ENCODE data around the gene WNT9A. TPM values are rescaled to one million over a fixed set of nuclear protein-coding genes. Genes with fewer than 3 reads are reported as not detected.

WNT9A gene
- polyA plus RNA-seq, 4 donors = 0.27 to 2.7 (median 1.2) TPM

- peak in 1 of 2 donors; percentile 22 for DNase-seq
- Histone ChIP-seq H3K9me3 (ENCODE audit: control insufficient read depth in 2 of 2, insufficient read depth in 1 of 2, low read depth in 1 of 2, low read length in 1 of 2) (no peaks in the 10 kb centered on the region), H3K36me3 (ENCODE audit: control insufficient read depth in 3 of 3, insufficient read depth in 2 of 3, low read depth in 1 of 3, low read length in 3 of 3) (no peaks in the 10 kb centered on the region), H3K27me3 (ENCODE audit: control insufficient read depth in 3 of 3, insufficient read depth in 3 of 3, low read length in 3 of 3) (no peaks in the 10 kb centered on the region), H3K4me1 (ENCODE audit: control insufficient read depth in 3 of 3, insufficient read depth in 2 of 3, low read depth in 1 of 3, low read length in 2 of 3) (no peaks in the 10 kb centered on the region), H3K4me3 (ENCODE audit: low read depth in 1 of 3, low read length in 3 of 3) (no peak overlapping the region), H3K27ac (ENCODE audit: low read depth in 1 of 3, low read length in 2 of 3) (no peak overlapping the region)
- 63 to 78% (median 73%) methylated on average over 12 of the region's 12 CpGs for whole genome bisulfite sequencing, 3 donors
- no peak for FAIRE-seq
Measured at GRCh38 chr1:227928811-227929375, 18.8 kb downstream of the WNT9A start.

GRCh38 chr1:227927971-227928741 is 19.6 kb downstream of the WNT9A start:
- no peaks in the 10 kb centered on the region for H3K4me1 ChIP-seq (ENCODE audit: control insufficient read depth in 3 of 3, insufficient read depth in 2 of 3, low read depth in 1 of 3, low read length in 2 of 3)
- no peak overlapping the region for H3K4me3 ChIP-seq (ENCODE audit: low read depth in 1 of 3, low read length in 3 of 3)
- WGBS, 3 donors = 53 to 81% (median 69%) methylated on average over 9 to 11 of the region's 11 CpGs
- H3K9me3 ChIP-seq (ENCODE audit: control insufficient read depth in 2 of 2, insufficient read depth in 1 of 2, low read depth in 1 of 2, low read length in 1 of 2) = no peaks in the 10 kb centered on the region
- H3K27me3 ChIP-seq (ENCODE audit: control insufficient read depth in 3 of 3, insufficient read depth in 3 of 3, low read length in 3 of 3) = no peaks in the 10 kb centered on the region
- FAIRE-seq (no peak), DNase-seq (no peak)
- no peaks in the 10 kb centered on the region for H3K36me3 ChIP-seq (ENCODE audit: control insufficient read depth in 3 of 3, insufficient read depth in 2 of 3, low read depth in 1 of 3, low read length in 3 of 3)
- H3K27ac ChIP-seq (ENCODE audit: low read depth in 1 of 3, low read length in 2 of 3) = no peak overlapping the region

- Histone ChIP-seq H3K36me3 (ENCODE audit: control insufficient read depth in 3 of 3, insufficient read depth in 2 of 3, low read depth in 1 of 3, low read length in 3 of 3) (no peaks in the 10 kb centered on the region), H3K27ac (ENCODE audit: low read depth in 1 of 3, low read length in 2 of 3) (no peak overlapping the region), H3K4me3 (ENCODE audit: low read depth in 1 of 3, low read length in 3 of 3) (no peak overlapping the region), H3K4me1 (ENCODE audit: control insufficient read depth in 3 of 3, insufficient read depth in 2 of 3, low read depth in 1 of 3, low read length in 2 of 3) (no peaks in the 10 kb centered on the region), H3K27me3 (ENCODE audit: control insufficient read depth in 3 of 3, insufficient read depth in 3 of 3, low read length in 3 of 3) (no peaks in the 10 kb centered on the region), H3K9me3 (ENCODE audit: control insufficient read depth in 2 of 2, insufficient read depth in 1 of 2, low read depth in 1 of 2, low read length in 1 of 2) (no peaks in the 10 kb centered on the region)
- 83 to 84% (median 84%) methylated on average over 20 of the region's 20 CpGs for WGBS, 3 donors
- no peak for DNase-seq
- no peak for FAIRE-seq
Measured at GRCh38 chr1:227926896-227927885, 20.5 kb downstream of the WNT9A start.

- FAIRE-seq (no peak), DNase-seq (no peak)
- Histone ChIP-seq H3K27me3 (ENCODE audit: control insufficient read depth in 3 of 3, insufficient read depth in 3 of 3, low read length in 3 of 3) (no peaks in the 10 kb centered on the region), H3K27ac (ENCODE audit: low read depth in 1 of 3, low read length in 2 of 3) (no peak overlapping the region), H3K36me3 (ENCODE audit: control insufficient read depth in 3 of 3, insufficient read depth in 2 of 3, low read depth in 1 of 3, low read length in 3 of 3) (no peaks in the 10 kb centered on the region), H3K4me1 (ENCODE audit: control insufficient read depth in 3 of 3, insufficient read depth in 2 of 3, low read depth in 1 of 3, low read length in 2 of 3) (no peaks in the 10 kb centered on the region), H3K4me3 (ENCODE audit: low read depth in 1 of 3, low read length in 3 of 3) (no peak overlapping the region), H3K9me3 (ENCODE audit: control insufficient read depth in 2 of 2, insufficient read depth in 1 of 2, low read depth in 1 of 2, low read length in 1 of 2) (no peaks in the 10 kb centered on the region)
- 58 to 83% (median 63%) methylated on average over 11 of the region's 11 CpGs for WGBS, 3 donors
Measured at GRCh38 chr1:227926216-227926791, 21.4 kb downstream of the WNT9A start.

GRCh38 chr1:227925582-227926198 is 22.0 kb downstream of the WNT9A start:
- Histone ChIP-seq H3K36me3 (ENCODE audit: control insufficient read depth in 3 of 3, insufficient read depth in 2 of 3, low read depth in 1 of 3, low read length in 3 of 3) (peaks cover 0 to 3% (median 0%) of the 10 kb centered on the region in 3 donors), H3K27me3 (ENCODE audit: control insufficient read depth in 3 of 3, insufficient read depth in 3 of 3, low read length in 3 of 3) (no peaks in the 10 kb centered on the region), H3K9me3 (ENCODE audit: control insufficient read depth in 2 of 2, insufficient read depth in 1 of 2, low read depth in 1 of 2, low read length in 1 of 2) (no peaks in the 10 kb centered on the region), H3K4me3 (ENCODE audit: low read depth in 1 of 3, low read length in 3 of 3) (no peak overlapping the region), H3K27ac (ENCODE audit: low read depth in 1 of 3, low read length in 2 of 3) (no peak overlapping the region), H3K4me1 (ENCODE audit: control insufficient read depth in 3 of 3, insufficient read depth in 2 of 3, low read depth in 1 of 3, low read length in 2 of 3) (no peaks in the 10 kb centered on the region)
- 79 to 87% (median 84%) methylated on average over 13 to 14 of the region's 14 CpGs for WGBS, 3 donors
- DNase-seq (no peak), FAIRE-seq (no peak)

- Histone ChIP-seq H3K4me1 (ENCODE audit: control insufficient read depth in 3 of 3, insufficient read depth in 2 of 3, low read depth in 1 of 3, low read length in 2 of 3) (no peaks in the 10 kb centered on the region), H3K9me3 (ENCODE audit: control insufficient read depth in 2 of 2, insufficient read depth in 1 of 2, low read depth in 1 of 2, low read length in 1 of 2) (no peaks in the 10 kb centered on the region), H3K27ac (ENCODE audit: low read depth in 1 of 3, low read length in 2 of 3) (no peak overlapping the region), H3K36me3 (ENCODE audit: control insufficient read depth in 3 of 3, insufficient read depth in 2 of 3, low read depth in 1 of 3, low read length in 3 of 3) (peaks cover 0 to 4% (median 0%) of the 10 kb centered on the region in 3 donors), H3K27me3 (ENCODE audit: control insufficient read depth in 3 of 3, insufficient read depth in 3 of 3, low read length in 3 of 3) (no peaks in the 10 kb centered on the region), H3K4me3 (ENCODE audit: low read depth in 1 of 3, low read length in 3 of 3) (no peak overlapping the region)
- FAIRE-seq (no peak), DNase-seq (no peak)
- WGBS, 3 donors = 70 to 87% (median 72%) methylated on average over 32 to 38 of the region's 38 CpGs
Measured at GRCh38 chr1:227924833-227925574, 22.7 kb downstream of the WNT9A start.

- WGBS, 3 donors = 87 to 91% (median 88%) methylated on average over 24 of the region's 24 CpGs
- H3K4me1 ChIP-seq (ENCODE audit: control insufficient read depth in 3 of 3, insufficient read depth in 2 of 3, low read depth in 1 of 3, low read length in 2 of 3) = no peaks in the 10 kb centered on the region
- no peak overlapping the region for H3K27ac ChIP-seq (ENCODE audit: low read depth in 1 of 3, low read length in 2 of 3)
- DNase-seq (no peak), FAIRE-seq (no peak)
- H3K9me3 ChIP-seq (ENCODE audit: control insufficient read depth in 2 of 2, insufficient read depth in 1 of 2, low read depth in 1 of 2, low read length in 1 of 2) = no peaks in the 10 kb centered on the region
- H3K4me3 ChIP-seq (ENCODE audit: low read depth in 1 of 3, low read length in 3 of 3) = no peak overlapping the region
- H3K36me3 ChIP-seq (ENCODE audit: control insufficient read depth in 3 of 3, insufficient read depth in 2 of 3, low read depth in 1 of 3, low read length in 3 of 3) = peaks cover 0 to 4% (median 0%) of the 10 kb centered on the region in 3 donors
- H3K27me3 ChIP-seq (ENCODE audit: control insufficient read depth in 3 of 3, insufficient read depth in 3 of 3, low read length in 3 of 3) = no peaks in the 10 kb centered on the region
Measured at GRCh38 chr1:227924168-227924832, 23.4 kb downstream of the WNT9A start.

Measured in small intestine (tissue), 7 donors.